SU-DHL-6 (cell line): ENCODE measurements around the gene KRT20.

Experiments used
- H2AFZ ChIP-seq: fragments of 200-600 bp; sonication (generic); 2 replicates; pipeline ENCODE4 v1.6.1; 2014; ENCODE audit warnings: low read depth, mild to moderate bottlenecking, moderate library complexity, mixed read lengths, antibody characterized with exemption, low read length; ENCODE audit not compliant: severe bottlenecking
- H3F3A ChIP-seq: fragments of 200-600 bp; shearing (Covaris generic); 2 replicates; pipeline ENCODE4 v1.6.0; 2016; ENCODE audit warnings: antibody characterized with exemption, mild to moderate bottlenecking; ENCODE audit not compliant: insufficient read depth
- H3K27ac ChIP-seq: fragments of 200-600 bp; sonication (generic); 2 replicates; pipeline ENCODE4 v1.5.1; 2016; ENCODE audit warnings: low read depth, mild to moderate bottlenecking, low read length, moderate library complexity, mixed read lengths
- H3K27me3 ChIP-seq: fragments of 200-600 bp; sonication (generic), shearing (Covaris generic); 2 replicates; pipeline ENCODE4 v1.6.0; 2014; ENCODE audit warnings: mild to moderate bottlenecking, low read length
- H3K36me3 ChIP-seq: fragments of 200-600 bp; sonication (generic); 2 replicates; pipeline ENCODE4 v1.6.1; 2014; ENCODE audit warnings: mild to moderate bottlenecking, low read length, mixed read lengths
- H3K4me2 ChIP-seq: fragments of 300-600, 200-600 bp; shearing (Covaris generic), sonication (generic); 2 replicates; pipeline ENCODE4 v1.6.0; 2014; ENCODE audit warnings: low read length, low read depth, mild to moderate bottlenecking; ENCODE audit not compliant: poor library complexity, severe bottlenecking
- H3K4me3 ChIP-seq: fragments of 200-600 bp; sonication (generic); 2 replicates; pipeline ENCODE4 v1.5.1; 2014; ENCODE audit warnings: antibody characterized with exemption, low read length, mild to moderate bottlenecking, mixed read lengths; ENCODE audit not compliant: insufficient read depth, poor library complexity, severe bottlenecking
- H3K79me2 ChIP-seq: fragments of 200-600 bp; sonication (generic); 2 replicates; pipeline ENCODE4 v1.6.1; 2014; ENCODE audit warnings: mild to moderate bottlenecking, low read length, moderate library complexity; ENCODE audit not compliant: insufficient read depth
- H3K9ac ChIP-seq: fragments of 200-600 bp; sonication (generic); 2 replicates; pipeline ENCODE4 v1.7.0; 2014; ENCODE audit warnings: mild to moderate bottlenecking, low read length
- H3K9me2 ChIP-seq: fragments of 200-600 bp; sonication (generic); replicated peaks from 2 replicates; pipeline ENCODE4 v1.6.1; 2014; ENCODE audit warnings: low read length; ENCODE audit not compliant: insufficient read depth
- H3K9me3 ChIP-seq: fragments of 200-600 bp; sonication (generic); 2 replicates; pipeline ENCODE4 v1.6.1; 2014; ENCODE audit warnings: low read length, mixed read lengths; ENCODE audit not compliant: insufficient read depth
- H4K20me1 ChIP-seq: fragments of 200-600 bp; sonication (generic); 2 replicates; pipeline ENCODE4 v1.6.1; 2014; ENCODE audit warnings: low read depth, mild to moderate bottlenecking, antibody characterized with exemption, low read length, moderate library complexity, mixed read lengths
- EZH2phosphoT487 ChIP-seq: fragments of 200-600 bp; sonication (generic), shearing (Covaris generic); conservative IDR thresholded peaks from 2 replicates; pipeline ENCODE4 v1.6.1; 2018; ENCODE audit warnings: mild to moderate bottlenecking, antibody characterized with exemption, low read length, moderate library complexity, mixed read lengths
- TF ChIP-seq, protein P1 (sequence below): fragments of 200-600 bp; sonication (generic); IDR thresholded peaks from one replicate; pipeline ENCODE4 v1.5.1; 2017; ENCODE audit warnings: antibody characterized with exemption, mild to moderate bottlenecking, low read length, moderate library complexity; ENCODE audit not compliant: insufficient read depth, poor library complexity, severe bottlenecking

KRT20 gene

DNA sequence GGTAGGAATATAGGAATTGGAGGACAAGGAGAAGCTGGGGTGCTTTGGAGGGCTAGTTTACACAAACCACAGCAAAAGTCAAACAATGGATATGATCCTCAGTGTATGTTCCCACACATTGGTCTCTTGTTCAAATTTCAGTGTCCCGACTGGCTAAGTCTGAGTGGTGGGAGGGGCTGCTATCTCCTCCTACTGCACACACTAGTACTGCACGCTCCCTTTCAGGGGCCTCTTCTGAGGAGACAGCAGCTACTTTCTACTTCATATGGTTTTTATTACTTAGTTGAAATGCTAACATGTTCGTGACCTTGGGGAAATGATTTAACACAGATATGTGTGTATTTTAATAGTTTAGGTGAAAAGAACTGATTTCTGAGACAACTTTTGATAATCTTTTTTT, 43.8 kb downstream of the KRT20 start:
- no peak overlapping the region for H3K27ac ChIP-seq

DNA sequence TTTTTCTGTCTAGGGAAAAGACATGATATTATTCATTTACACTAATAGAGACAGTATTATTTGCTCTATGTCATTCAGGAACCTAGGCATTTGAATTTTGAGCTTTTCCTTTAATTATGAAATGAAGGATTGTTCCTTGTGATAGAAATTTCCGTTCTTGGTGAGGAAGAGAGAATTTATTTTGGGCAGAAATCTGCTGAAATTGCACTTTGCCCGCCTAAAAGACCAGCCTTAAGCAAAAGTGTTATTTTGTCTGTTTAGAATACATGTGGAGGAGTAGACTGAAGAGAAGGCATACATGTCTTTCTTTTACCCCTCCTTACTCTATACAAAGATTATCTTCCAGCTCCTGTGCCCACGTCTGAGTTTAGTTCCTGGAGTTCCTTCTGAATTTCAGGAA, 45.8 kb downstream of the KRT20 start:
- Histone ChIP-seq H3K4me2 (no peak overlapping the region), H3K79me2 (no peaks in the 10 kb centered on the region), H3K9me2 (no peaks in the 10 kb centered on the region), H3K9ac (no peak overlapping the region), H3K9me3 (no peaks in the 10 kb centered on the region), H3K36me3 (no peaks in the 10 kb centered on the region), H3F3A (no peaks in the 10 kb centered on the region), H3K27me3 (no peaks in the 10 kb centered on the region), H3K4me3 (no peak overlapping the region), H4K20me1 (no peaks in the 10 kb centered on the region), H3K27ac (no peak overlapping the region), H2AFZ (no peak overlapping the region)
- no peak for TF ChIP-seq EZH2phosphoT487
- TF ChIP-seq, protein P1, sequence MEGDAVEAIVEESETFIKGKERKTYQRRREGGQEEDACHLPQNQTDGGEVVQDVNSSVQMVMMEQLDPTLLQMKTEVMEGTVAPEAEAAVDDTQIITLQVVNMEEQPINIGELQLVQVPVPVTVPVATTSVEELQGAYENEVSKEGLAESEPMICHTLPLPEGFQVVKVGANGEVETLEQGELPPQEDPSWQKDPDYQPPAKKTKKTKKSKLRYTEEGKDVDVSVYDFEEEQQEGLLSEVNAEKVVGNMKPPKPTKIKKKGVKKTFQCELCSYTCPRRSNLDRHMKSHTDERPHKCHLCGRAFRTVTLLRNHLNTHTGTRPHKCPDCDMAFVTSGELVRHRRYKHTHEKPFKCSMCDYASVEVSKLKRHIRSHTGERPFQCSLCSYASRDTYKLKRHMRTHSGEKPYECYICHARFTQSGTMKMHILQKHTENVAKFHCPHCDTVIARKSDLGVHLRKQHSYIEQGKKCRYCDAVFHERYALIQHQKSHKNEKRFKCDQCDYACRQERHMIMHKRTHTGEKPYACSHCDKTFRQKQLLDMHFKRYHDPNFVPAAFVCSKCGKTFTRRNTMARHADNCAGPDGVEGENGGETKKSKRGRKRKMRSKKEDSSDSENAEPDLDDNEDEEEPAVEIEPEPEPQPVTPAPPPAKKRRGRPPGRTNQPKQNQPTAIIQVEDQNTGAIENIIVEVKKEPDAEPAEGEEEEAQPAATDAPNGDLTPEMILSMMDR = no peak

More for the DNA sequence above, 43.8 kb downstream of the KRT20 start:
- Histone ChIP-seq H3K9me2 (no peaks in the 10 kb centered on the region), H3K36me3 (no peaks in the 10 kb centered on the region), H3K9ac (no peak overlapping the region), H3F3A (no peaks in the 10 kb centered on the region), H4K20me1 (no peaks in the 10 kb centered on the region), H2AFZ (no peak overlapping the region), H3K79me2 (no peaks in the 10 kb centered on the region), H3K4me2 (no peak overlapping the region), H3K4me3 (no peak overlapping the region), H3K27me3 (no peaks in the 10 kb centered on the region), H3K9me3 (no peaks in the 10 kb centered on the region)
- no peak for TF ChIP-seq EZH2phosphoT487
- TF ChIP-seq, protein P1 = no peak

DNA sequence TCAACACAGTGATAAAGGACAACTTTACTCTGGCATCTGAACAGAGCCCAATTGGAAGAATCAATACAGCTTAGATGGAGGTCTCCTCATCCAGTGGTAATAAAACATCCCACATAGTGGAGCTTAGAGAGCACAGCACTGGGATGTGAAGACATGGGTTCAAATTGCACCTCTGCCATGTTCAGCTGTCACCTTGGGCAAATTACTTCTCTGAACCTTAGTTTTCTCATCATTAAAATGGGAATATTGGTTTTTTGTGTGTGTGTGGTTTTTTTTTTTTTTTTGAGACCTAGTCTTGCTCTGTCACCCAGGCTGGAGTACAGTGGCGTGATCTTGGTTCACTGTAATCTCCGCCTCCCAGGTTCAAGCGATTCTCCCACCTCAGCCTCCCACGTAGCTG, 49.0 kb downstream of the KRT20 start:
- H3K9ac ChIP-seq = no peak overlapping the region
- TF ChIP-seq, protein P1 = no peak
- no peak for TF ChIP-seq EZH2phosphoT487
- H3K36me3 ChIP-seq = no peaks in the 10 kb centered on the region
- no peaks in the 10 kb centered on the region for H3K9me3 ChIP-seq
- no peak overlapping the region for H3K27ac ChIP-seq
- H4K20me1 ChIP-seq = no peaks in the 10 kb centered on the region
- H2AFZ ChIP-seq = no peak overlapping the region
- H3K9me2 ChIP-seq = no peaks in the 10 kb centered on the region
- H3K79me2 ChIP-seq = no peaks in the 10 kb centered on the region
- H3F3A ChIP-seq = no peaks in the 10 kb centered on the region
- H3K4me3 ChIP-seq = no peak overlapping the region
- no peak overlapping the region for H3K4me2 ChIP-seq
- no peaks in the 10 kb centered on the region for H3K27me3 ChIP-seq
